ENCODE results near the gene C17orf107.
"Not testable (repeated sequence)": the region's sequence is repeated elsewhere in the genome, so short reads cannot be mapped to it uniquely, and the experiment has no call there.

Gene C17orf107

DNA sequence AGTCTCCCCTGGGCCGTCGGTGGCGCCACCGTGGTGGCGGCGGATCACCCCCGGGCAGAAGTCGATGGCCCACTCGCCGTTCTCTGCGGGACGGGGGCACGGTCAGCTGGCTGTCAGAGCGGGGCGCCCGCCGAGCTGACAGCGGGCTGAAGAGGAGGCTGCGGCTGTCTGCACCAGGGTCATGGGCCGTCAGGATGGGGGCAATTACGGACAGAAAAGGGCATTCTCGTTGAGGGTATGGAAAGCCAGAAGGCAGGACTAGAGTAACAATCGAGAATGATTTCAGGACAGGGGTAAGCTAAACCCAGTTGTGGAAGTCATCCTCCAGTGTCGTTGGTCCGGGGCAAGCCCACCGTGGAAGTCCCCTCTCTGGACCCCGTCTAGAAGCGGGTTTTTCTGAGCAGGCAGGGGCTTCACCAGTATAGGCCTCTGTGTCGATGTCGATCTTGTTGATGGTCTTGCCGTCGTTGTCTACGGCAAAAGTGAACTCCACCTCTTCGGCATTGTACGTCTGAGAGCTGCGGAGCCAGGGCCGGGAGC is 1.8 kb downstream of the C17orf107 start:
- no peak for DNase-seq

GRCh38 chr17:4901648-4902344 is 2.5 kb downstream of the C17orf107 start:
- no peak for DNase-seq

DNA sequence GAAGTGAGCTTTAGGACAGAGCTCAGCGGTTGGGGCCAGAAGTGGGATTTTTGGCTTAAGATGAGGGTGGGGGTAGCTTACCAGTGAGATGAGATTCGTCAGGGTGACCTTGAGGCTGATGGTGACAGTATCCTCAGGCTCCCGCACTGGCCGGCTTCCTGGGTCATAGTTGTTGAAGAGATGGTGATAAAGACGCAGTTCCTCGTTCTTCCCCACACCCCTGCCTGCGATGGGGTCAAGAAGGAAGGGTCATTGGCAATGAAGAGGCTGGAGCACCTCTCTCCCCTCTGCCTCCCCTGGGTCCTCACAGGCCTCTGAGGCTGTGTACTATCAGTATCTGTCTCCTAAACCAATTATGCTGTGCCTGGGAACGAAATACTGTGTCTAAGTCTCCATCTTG is 3.2 kb downstream of the C17orf107 start:
- DNase-seq = no peak

DNA sequence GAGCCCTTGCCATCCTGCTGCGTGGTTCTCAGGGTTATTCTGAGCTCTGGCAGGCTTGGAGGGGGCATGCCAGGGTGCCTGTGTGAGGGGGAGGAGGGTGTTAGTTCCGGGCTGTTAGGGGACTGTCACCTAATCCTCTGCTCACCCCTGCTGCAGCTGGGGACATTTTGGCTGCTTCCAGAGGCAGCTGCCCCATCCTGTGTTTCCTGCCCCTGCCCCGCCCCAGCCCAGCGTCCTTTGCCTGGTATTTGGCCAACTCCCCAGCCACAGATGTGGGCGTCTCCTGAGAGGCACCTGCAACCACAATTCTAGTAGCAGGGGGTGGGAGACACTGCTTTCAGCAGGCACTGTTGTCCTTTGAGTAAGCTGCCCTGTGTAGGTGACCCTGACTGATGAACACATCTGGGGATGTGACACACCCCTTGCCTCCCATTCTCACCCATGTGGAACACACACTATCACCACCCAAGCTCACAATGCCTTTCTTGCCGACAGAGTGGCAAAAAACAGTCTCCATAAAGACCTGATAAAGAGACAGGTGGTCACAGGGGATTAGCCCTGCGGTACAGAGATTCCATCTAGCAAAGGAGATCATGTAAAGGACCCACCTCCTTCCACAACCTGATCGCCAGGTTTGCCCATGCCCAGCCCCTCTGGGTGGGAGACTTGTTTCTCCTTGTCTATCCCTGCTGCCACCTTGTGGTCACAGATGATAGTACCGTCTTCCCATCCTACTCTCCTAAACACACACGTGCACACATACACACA is 3.9 kb downstream of the C17orf107 start, which contains the start of gene CHRNE:
TSS of gene CHRNE (minus strand) at position 48 of the 768 bp plus-strand sequence. CDS start at position 13, 35 bp downstream.
- DNase-seq = peak; percentile 43 to 46

DNA sequence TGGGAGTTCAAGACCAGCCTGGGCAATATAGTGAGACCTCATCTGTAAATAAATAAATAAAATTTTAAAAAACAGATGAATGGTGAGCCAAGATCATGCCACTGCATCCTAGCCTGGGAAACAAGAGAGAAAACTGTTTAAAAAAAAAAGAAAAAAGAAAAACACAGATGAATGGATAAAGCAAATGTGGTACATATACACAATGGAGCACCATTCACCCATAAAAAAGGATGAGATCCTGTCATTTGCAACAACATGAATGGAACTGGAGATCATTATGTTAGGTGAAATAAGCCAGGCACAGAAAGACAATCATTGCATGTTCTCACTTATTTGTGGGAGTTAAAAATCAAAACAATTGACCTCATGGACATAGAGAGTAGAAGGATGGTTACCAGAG is 7.3 kb downstream of the C17orf107 start:
- DNase-seq = not testable (repeated sequence)

GRCh38 chr17:4908301-4908700 is 9.0 kb downstream of the C17orf107 start:
- DNase-seq = no peak

GRCh38 chr17:4908711-4909496 is 9.6 kb downstream of the C17orf107 start:
- DNase-seq = peak; percentile 59 to 67

DNA sequence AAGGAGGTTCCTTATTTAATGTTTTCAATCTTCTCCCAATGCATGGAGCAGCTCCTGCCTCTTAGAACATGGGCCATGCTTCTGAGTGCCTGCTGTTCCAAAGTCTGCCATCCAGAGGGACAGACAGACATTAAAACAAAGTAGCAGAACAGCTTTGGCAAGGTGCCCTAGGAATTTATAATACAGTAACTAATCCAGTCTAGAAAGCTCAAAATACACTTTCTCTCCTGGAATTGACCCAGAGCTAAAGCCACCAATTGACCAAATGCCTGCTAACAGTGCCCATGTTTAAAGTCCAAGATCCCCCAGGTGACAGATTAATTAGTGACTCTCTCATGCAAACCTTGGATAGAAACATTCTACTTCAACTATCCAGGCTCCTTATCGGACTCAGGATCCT is 14.7 kb downstream of the C17orf107 start:
- no peak for DNase-seq

- not testable (repeated sequence) for DNase-seq
Observed at GRCh38 chr17:4914551-4914950, 15.2 kb downstream of the C17orf107 start.

- no peak for DNase-seq
Observed at GRCh38 chr17:4919511-4920047, 20.2 kb downstream of the C17orf107 start.

DNA sequence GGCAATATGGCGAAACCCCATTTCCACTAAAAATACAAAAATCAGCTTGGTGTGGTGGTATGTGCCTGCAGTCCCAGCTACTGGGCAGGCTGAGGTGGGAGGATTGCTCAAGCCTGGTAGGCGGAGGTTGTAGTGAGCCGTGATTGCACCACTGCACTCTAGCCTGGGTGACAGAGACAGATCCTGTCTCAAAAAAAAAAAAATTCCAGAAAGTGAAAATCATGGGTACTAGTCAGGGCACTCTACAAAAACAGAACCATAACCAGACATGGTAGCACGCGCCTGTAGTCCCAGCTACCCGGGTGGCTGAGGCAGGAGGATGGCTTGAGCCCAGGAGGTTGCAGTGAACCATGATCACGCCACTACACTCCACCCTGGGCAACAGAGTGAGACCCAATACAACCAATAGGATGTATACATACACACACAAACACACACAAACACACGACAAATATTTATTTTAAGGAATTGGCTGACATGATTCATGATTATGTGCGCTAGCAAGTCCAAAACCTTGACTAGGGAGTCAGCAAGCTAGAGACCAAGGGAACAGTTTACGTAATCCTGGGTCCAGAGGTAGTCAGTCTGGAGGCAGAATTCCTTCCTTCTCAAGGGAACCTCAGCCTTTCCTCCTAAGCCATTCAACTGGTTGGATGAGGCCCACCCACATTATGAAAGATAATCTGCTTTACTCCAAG is 21.2 kb downstream of the C17orf107 start:
- no peak for DNase-seq

- DNase-seq = no peak
Observed at GRCh38 chr17:4921320-4921719, 22.0 kb downstream of the C17orf107 start.

GRCh38 chr17:4926577-4927335 is 27.4 kb downstream of the C17orf107 start:
- DNase-seq = not testable (repeated sequence)

DNA sequence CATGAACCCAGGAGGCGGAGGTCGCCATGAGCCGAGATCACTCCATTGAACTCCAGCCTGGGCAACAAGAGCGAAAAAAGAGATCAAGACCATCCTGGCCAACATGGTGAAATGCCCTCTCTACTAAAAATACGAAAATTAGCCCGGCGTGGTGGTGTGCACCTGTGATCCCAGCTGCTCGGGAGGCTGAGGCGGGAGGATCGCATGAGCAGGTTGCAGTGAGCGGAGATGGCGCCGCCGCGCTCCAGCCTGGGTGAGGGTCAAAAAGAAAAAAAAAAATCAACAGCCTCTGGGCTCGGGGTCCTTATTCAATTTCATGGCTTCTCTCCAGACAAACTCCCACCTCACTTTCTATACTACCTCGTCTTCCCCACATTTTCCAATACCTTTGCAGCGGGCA is 29.5 kb downstream of the C17orf107 start:
- DNase-seq = no peak

DNA sequence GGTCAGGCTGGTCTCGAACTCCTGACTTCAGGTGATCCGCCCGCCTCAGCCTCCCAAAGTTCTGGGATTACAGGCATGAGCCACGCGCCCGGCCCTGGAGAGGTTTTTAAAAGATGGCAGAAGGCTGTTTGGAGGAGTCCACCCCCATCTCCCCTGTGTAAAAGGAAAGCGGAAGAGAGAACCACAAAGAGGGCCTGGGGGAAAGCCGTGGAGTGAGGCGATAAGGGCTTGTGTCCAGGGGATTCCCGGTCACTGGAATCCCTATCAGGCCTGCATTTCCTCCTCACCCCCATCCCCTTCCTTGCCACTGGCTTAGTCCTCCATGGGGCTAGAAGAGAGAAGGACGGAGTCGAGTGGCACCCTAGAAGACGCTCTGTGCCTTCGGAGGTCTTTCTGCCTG is 32.6 kb downstream of the C17orf107 start, which contains the start of gene GP1BA:
TSS of gene GP1BA (plus strand) at position 315 of the 400 bp plus-strand sequence. CDS start 328 bp downstream, outside the sequence.
- DNase-seq = no peak

DNA sequence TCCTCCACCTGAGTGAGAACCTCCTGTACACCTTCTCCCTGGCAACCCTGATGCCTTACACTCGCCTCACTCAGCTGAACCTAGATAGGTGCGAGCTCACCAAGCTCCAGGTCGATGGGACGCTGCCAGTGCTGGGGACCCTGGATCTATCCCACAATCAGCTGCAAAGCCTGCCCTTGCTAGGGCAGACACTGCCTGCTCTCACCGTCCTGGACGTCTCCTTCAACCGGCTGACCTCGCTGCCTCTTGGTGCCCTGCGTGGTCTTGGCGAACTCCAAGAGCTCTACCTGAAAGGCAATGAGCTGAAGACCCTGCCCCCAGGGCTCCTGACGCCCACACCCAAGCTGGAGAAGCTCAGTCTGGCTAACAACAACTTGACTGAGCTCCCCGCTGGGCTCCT is 33.4 kb downstream of the C17orf107 start:
- no peak for DNase-seq

DNA sequence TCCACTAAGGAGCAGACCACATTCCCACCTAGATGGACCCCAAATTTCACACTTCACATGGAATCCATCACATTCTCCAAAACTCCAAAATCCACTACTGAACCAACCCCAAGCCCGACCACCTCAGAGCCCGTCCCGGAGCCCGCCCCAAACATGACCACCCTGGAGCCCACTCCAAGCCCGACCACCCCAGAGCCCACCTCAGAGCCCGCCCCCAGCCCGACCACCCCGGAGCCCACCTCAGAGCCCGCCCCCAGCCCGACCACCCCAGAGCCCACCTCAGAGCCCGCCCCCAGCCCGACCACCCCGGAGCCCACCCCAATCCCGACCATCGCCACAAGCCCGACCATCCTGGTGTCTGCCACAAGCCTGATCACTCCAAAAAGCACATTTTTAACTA is 34.3 kb downstream of the C17orf107 start:
- no peak for DNase-seq

- DNase-seq = peak in 1 of 2 experiments; percentile 16
Observed at GRCh38 chr17:4934173-4934979, 35.0 kb downstream of the C17orf107 start.

- no peak for DNase-seq
Observed at GRCh38 chr17:4935650-4936049, 36.3 kb downstream of the C17orf107 start.

GRCh38 chr17:4936436-4936835 is 37.1 kb downstream of the C17orf107 start:
- no peak for DNase-seq

Measured in Kasumi-1 (cell line).